HG03045 (cell line): ENCODE data around the gene LDLRAD4.
"Not testable (repeated sequence)": the region's sequence is repeated elsewhere in the genome, so short reads cannot be mapped to it uniquely, and the experiment has no call there.

Source experiments
- ATAC-seq: cut with Tn5 transposase; IDR thresholded peaks from one replicate; pipeline ENCODE4 v1.9.1; 2021; ENCODE audit warnings: mild to moderate bottlenecking, moderate library complexity; ENCODE audit not compliant: unreplicated experiment

LDLRAD4 gene

GRCh38 chr18:13245481-13246000, 27.0 kb downstream of the LDLRAD4 start:
- ATAC-seq = no peak

GRCh38 chr18:13246121-13246520, 27.6 kb downstream of the LDLRAD4 start:
- ATAC-seq = no peak

DNA sequence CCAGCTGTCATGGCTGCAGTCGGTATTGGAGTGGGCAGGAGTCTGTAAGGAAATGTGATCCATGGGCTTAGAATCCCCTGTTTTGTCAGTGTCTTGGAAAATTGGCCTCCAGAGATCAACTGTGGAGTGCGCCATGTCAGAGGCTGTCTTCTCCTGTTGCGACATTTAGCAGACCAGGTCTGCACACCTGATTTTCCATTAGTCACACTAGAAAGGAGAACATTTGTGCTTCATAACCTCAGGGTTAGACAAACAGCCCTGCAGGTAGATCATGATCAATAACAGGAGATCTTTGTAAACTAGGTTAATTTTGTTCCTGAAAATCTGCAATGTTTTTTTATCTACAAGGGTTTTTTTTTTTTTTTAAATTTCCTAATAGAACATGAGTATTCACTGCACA, 28.0 kb downstream of the LDLRAD4 start:
- ATAC-seq = no peak

GRCh38 chr18:13247506-13247905, 28.9 kb downstream of the LDLRAD4 start:
- no peak for ATAC-seq

- ATAC-seq = no peak
These were observed 34.3 kb downstream of the LDLRAD4 start for GRCh38 chr18:13252686-13253410.

- no peak for ATAC-seq
These were observed 35.5 kb downstream of the LDLRAD4 start for GRCh38 chr18:13253786-13254688.

- no peak for ATAC-seq
These were observed 36.7 kb downstream of the LDLRAD4 start for GRCh38 chr18:13254971-13255927.

DNA sequence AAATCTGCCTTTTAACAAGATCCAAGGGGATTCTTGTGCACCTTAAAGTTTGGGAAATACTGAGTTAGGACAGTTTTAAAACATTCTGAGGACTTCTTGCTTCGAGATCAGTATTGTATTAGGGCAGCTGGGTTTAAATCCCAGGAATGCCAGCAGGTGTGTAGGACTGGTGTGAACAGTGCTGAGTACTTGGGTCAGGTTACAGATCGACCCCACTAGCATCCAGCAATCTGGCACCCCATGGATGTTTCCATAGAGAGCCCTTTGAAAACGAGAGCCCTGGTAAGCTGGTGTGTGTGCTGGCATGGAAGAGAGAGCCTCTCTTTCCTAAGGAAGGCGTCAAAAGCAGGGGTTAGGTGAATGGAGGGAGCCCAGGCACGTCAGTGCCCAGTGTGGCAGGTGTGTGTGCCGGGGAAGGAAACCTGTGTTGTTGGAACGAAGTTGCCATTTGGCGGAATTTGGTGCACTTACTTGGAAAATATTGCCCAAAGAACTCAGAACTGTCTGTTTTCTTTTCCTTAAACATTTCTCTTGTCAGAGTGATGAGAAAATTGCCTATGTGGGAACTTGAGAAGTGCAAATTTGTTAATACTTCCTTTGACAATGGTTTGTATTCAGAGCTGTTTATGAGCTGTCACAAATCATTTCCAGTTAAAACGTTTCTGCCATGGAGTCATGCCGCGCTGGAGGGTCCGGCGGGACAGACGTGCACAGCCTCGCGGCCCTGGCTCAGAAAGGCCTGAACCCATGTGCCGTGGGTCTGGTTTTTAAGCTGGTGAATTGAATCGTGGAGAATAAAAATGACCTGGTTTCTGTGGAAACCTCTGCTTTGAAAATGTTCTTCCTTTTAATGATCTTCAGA, 38.1 kb downstream of the LDLRAD4 start:
- ATAC-seq = no peak

GRCh38 chr18:13257361-13257980, 38.9 kb downstream of the LDLRAD4 start:
- no peak for ATAC-seq

DNA sequence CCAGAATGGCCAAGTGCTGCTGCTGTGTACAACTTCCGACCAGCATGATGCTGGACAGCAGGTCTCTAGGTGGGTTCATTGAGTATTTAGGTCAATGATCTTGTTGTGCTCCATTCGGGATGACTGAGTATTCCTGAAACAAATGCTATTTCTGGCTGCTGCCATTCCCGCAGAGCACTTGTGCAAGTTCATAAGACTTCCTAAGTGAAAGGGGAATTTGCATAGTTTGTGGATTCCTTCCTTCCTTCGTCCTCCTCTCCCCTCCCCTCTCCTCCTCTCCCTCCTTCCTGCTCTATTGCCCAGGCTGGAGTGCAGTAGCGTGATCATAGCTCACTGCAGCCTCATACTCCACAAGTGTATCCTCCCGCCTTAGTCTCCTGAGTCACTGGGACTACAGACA, 40.4 kb downstream of the LDLRAD4 start:
- ATAC-seq = no peak

- no peak for ATAC-seq
These were observed 41.1 kb downstream of the LDLRAD4 start for GRCh38 chr18:13259701-13260100.

DNA sequence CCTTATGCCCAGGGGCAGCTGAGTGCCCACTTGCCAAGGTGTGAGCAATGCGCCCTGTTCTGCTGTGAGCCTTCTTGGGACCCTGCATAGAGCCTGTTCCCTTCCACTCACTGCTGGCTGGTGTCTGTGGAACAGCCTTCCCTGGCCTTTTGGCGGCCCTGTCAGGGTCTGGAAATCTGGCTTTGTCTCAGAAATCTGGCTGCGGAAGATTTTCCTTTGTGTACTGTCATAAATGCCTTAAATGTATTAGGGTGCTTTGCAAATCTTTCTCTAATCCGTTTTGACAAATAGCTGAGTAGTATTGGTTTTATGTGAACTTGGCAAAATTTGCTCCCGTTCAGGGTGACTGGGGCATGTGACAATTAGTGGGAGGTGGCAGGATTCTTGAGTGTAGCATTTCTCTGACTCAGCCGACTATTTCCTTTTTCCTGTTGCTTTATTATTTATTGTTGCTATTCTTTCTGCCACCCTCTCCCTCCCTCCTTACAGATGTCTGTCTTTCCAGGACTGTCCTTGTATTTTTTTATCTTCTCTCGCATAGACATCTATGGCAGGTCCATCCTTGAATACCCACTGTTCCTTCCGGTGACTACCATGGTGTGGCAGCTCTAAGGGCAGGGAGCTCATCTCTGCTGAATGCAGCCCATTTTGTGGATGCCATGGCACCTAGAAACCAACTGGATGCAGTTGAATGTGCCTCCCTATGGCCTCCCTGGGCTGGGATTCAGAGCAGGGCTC, 41.8 kb downstream of the LDLRAD4 start:
- ATAC-seq = no peak

DNA sequence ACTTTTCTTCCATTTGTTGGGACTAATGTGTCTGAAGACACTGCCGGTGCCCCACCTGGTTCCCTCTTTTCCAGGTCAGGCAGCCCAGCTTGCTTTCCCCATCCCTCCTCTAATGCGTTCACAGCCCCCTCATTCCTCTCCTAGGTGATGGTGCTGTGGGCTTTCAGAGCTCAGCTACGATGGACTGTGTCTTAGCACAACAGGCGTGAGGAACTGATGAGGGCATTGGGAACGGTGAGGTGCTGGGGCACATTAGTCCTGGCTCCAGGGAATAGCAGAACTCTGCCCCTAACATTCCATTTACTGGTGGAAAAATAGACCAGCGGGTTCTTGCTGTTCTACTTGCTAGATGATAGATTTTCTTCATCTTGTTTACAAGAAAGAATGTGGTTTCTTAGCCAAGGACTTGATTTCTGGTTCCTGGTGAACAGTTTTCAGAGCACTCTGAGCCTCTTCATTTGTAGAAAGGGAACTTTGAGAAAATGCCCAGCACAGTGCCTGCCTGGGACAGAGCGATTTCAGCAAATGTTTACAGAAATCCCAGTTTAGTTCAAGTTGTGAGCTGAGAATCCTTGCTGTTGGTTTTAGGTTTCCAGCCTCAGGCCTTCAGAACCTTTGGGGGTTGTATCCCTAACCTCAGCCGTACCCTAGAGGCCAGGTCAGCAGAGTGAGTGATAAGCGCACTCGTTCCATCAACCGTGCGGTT, 42.5 kb downstream of the LDLRAD4 start:
- no peak for ATAC-seq

DNA sequence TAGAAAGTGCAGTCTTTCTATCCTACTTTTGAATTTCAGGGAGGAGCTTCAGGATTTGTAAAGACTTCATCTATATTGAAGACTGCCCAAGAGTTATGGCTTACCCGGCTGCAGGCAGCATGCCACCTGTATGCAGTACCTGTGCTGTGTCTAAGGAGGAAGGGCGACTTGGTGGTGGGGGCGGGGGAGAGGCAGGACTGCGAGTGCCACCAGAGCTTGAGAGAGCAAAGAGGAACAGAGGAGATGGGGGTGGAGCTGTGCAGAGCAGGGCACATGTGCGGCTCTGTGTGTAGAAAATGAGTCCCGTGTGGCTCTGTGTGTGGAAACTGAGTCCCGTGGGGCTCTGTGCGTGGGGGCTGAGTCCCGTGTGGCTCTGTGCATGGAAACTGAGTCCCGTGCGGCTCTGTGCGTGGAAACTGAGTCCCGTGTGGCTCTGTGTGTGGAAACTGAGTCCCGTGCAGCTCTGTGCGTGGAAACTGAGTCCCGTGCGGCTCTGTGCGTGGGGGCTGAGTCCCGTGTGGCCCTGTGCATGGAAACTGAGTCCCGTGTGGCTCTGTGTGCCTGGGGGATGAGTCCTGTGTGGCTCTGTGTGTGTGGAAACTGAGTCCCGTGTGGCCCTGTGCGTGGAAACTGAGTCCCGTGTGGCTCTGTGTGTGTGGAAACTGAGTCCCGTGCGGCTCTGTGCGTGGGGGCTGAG, 43.2 kb downstream of the LDLRAD4 start:
- no peak for ATAC-seq

GRCh38 chr18:13262358-13262680, 43.8 kb downstream of the LDLRAD4 start:
- not testable (repeated sequence) for ATAC-seq

DNA sequence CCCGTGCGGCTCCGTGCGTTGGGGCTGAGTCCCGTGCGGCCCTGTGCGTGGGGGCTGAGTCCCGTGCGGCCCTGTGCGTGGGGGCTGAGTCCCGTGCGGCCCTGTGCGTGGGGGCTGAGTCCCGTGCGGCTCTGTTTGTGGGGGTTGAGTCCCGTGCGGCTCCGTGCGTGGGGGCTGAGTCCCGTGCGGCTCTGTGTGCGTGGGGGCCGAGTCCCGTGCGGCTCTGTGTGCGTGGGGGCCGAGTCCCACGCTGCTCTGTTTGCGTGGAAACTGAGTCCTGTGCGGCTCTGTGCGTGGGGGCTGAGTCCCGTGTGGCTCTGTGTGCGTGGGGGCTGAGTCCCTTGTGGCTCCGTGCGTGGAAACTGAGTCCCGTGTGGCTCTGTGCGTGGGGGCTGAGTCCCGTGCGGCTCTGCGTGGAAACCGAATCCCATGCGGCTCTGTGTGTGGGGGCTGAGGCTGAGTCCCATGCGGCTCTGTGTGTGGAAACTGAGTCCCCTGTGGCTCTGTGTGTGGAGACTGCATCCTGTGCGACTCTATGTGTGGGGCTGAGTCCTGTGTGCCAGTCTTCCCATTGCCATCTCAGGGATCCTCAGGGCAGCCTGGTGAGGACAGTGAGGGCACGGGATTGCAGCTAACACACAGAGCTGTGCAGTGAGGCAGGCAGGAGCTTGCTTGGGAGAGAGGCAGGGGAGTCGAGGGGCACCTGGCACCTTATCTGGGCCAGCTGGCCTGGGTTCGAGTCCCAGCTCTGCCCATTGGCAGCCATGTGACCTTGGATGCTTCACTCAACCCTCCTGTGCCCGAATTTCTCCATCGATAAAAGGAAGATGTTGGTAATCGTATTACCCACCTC, 44.5 kb downstream of the LDLRAD4 start:
- no peak for ATAC-seq
